GM12878 (cell line): ENCODE results near the gene TMEM120B. TPM values are rescaled to one million over a fixed set of nuclear protein-coding genes. Genes with fewer than 3 reads are reported as not detected.

Source experiments
- ATAC-seq: fragments of 200-7000 bp; cut with Tn5 transposase; 3 replicates; pipeline ENCODE4 v1.9.1; 2020; ENCODE audit warnings: mild to moderate bottlenecking, moderate library complexity
- BruUV-seq: library from RNA; stranded (reverse); fragments of 400-500 nt; replicated peaks from 2 replicates; lab custom pipeline; 2021; lab: Mats Ljungman, UMichigan
- CTCF ChIA-PET: fragments of 300-600 bp; sonication (Branson Sonifier 250); formaldehyde crosslinking; extraction: SDS; loops from one replicate; lab custom pipeline; 2021; ENCODE audit warnings: inconsistent platforms; lab: Yijun Ruan, JAX
- POLR2A ChIA-PET: fragments of 350-600 bp; formaldehyde crosslinking; extraction: SDS; loops from one replicate; lab custom pipeline; 2021; ENCODE audit warnings: inconsistent platforms; lab: Charles Lee
- RAD21 ChIA-PET: fragments of 300-600 bp; sonication (Branson Sonifier 250); formaldehyde crosslinking; loops from one replicate; lab custom pipeline; 2023; ENCODE audit warnings: antibody characterized with exemption; ENCODE audit not compliant: unreplicated experiment; lab: Charles Lee
- SMC1A ChIA-PET: fragments of 300-600 bp; sonication (Branson Sonifier 250); formaldehyde crosslinking; loops from one replicate; lab custom pipeline; 2023; ENCODE audit not compliant: unreplicated experiment, uncharacterized antibody; lab: Charles Lee
- DNase-seq: peaks from one replicate; pipeline ENCODE4 v3.0.0-alpha.2; 2011; ENCODE audit warnings: low read depth, low spot score
- FAIRE-seq: peaks from 3 replicates; lab custom pipeline; 2011; peaks lifted over from hg19 to GRCh38; lab: Jason Lieb, UNC
- H2AFZ ChIP-seq: 2 replicates; pipeline ENCODE4 v1.6.0; 2011; ENCODE audit warnings: low read depth, low read length, control low read depth; ENCODE audit not compliant: control insufficient read depth
- H3K27ac ChIP-seq: 2 replicates; pipeline ENCODE4 v1.5.1; 2011; ENCODE audit warnings: control low read depth; ENCODE audit not compliant: control insufficient read depth, insufficient read depth
- H3K27me3 ChIP-seq, 2 experiments: replicated peaks in 1 of 2; 2 replicates each; pipeline versions ENCODE4 v1.6.0 to v1.6.1; 2011; ENCODE audit warnings: low read length in 1 of 2; ENCODE audit not compliant: control insufficient read depth in 2 of 2, insufficient read depth in 2 of 2
- H3K36me3 ChIP-seq, 2 experiments: 2 replicates each; pipeline ENCODE4 v1.5.1; 2011; ENCODE audit warnings: low read length in 1 of 2; ENCODE audit not compliant: control insufficient read depth in 2 of 2, insufficient read depth in 2 of 2
- H3K4me1 ChIP-seq: 2 replicates; pipeline ENCODE4 v1.6.1; 2011; ENCODE audit warnings: mild to moderate bottlenecking, low read length, moderate library complexity, mixed read lengths; ENCODE audit not compliant: control insufficient read depth, insufficient read depth
- H3K4me2 ChIP-seq: 2 replicates; pipeline ENCODE4 v1.6.0; 2011; ENCODE audit warnings: control low read depth; ENCODE audit not compliant: control insufficient read depth, insufficient read depth
- H3K4me3 ChIP-seq: fragments of 200-600 bp; sonication (generic); 2 replicates; pipeline ENCODE4 v1.5.1; 2016
- H3K79me2 ChIP-seq: 2 replicates; pipeline ENCODE4 v1.6.0; 2011; ENCODE audit warnings: low read length; ENCODE audit not compliant: control insufficient read depth, insufficient read depth
- H3K9ac ChIP-seq: 2 replicates; pipeline ENCODE4 v1.8.0; 2011; ENCODE audit warnings: low read length, control low read depth, mixed read lengths; ENCODE audit not compliant: control insufficient read depth, insufficient read depth
- H3K9me3 ChIP-seq: replicated peaks from 3 replicates; pipeline ENCODE4 v1.5.1; 2011; ENCODE audit warnings: mild to moderate bottlenecking, low read length; ENCODE audit not compliant: control insufficient read depth, insufficient read depth
- H4K20me1 ChIP-seq: 2 replicates; pipeline ENCODE4 v1.6.0; 2011; ENCODE audit not compliant: control insufficient read depth, insufficient read depth
- BCL11A ChIP-seq: IDR thresholded peaks from 2 replicates; pipeline ENCODE4 v1.6.1; 2011; ENCODE audit warnings: low read depth, low read length
- IRF5 ChIP-seq: fragments of 450-650 bp; IDR thresholded peaks from 2 replicates; pipeline ENCODE4 v1.6.1; 2017; ENCODE audit warnings: borderline replicate concordance
- MXI1 ChIP-seq: fragments of 150-350 bp; IDR thresholded peaks from 2 replicates; pipeline ENCODE4 v1.6.1; 2011; ENCODE audit warnings: low read depth, mild to moderate bottlenecking, inconsistent platforms, low read length, improper control_type of control experiment
- ZNF687 ChIP-seq: fragments of 450-650 bp; IDR thresholded peaks from 2 replicates; pipeline ENCODE4 v1.6.1; 2017; ENCODE audit warnings: mild to moderate bottlenecking, moderate library complexity
- WGBS: methylation state at CpG from one replicate; pipeline ENCODE4 v1.1.6; 2016; ENCODE audit warnings: low lambda C conversion rate; ENCODE audit not compliant: insufficient replicate concordance, insufficient coverage; ENCODE audit errors: missing lambda C conversion rate; 5-methylcytosine and 5-hydroxymethylcytosine counted together
- in situ Hi-C: fragments of 300-500 bp; cut with MboI; formaldehyde crosslinking; loops from 9 replicates; pipeline ENCODE4 v1.14.3; 2018; ENCODE audit warnings: mixed read lengths
- intact Hi-C: fragments of 100-400 bp; cut with micrococcal nuclease; formaldehyde crosslinking; loops from one replicate; pipeline ENCODE4 v1.14.2; 2022; ENCODE audit not compliant: unreplicated experiment
- polyA plus RNA-seq, 11 experiments: library from polyadenylated mRNA; depleted of rRNA in 4 of 11; unstranded in 6 of 11; stranded (reverse) in 5 of 11; fragments of >200 nt; fragmentation: Nextera tagmentation in 4 of 11; fragmentation: Illumina TruSeq in 1 of 11; extraction: Ambion mirVana in 4 of 11; extraction: Trizol in 1 of 11; gene quantifications; 1 replicate in 1 of 11; 2 replicates in 10 of 11; pipeline versions ENCODE4 v1.2.1 to v1.2.3, GENCODE V29; 2011 to 2016; ENCODE audit warnings: inconsistent platforms in 2 of 11, missing spikeins in 2 of 11, low read depth in 1 of 11
- total RNA-seq, 4 experiments: library from RNA; depleted of rRNA in 3 of 4; stranded (reverse); fragments of >200 nt in 3 of 4; fragmentation: Illumina TruSeq in 1 of 4; extraction: Trizol in 1 of 4; gene quantifications; 2 replicates each; pipeline versions ENCODE4 v1.2.1 to v1.2.3, GENCODE V29; 2013 to 2021

TMEM120B gene
- total and polyA plus RNA-seq, 10 of the 15 experiments (the other 5 are each of a cell fraction or from before 2014, with no cell fraction given) = 4.0 to 26.2 (median 9.2) TPM

DNA sequence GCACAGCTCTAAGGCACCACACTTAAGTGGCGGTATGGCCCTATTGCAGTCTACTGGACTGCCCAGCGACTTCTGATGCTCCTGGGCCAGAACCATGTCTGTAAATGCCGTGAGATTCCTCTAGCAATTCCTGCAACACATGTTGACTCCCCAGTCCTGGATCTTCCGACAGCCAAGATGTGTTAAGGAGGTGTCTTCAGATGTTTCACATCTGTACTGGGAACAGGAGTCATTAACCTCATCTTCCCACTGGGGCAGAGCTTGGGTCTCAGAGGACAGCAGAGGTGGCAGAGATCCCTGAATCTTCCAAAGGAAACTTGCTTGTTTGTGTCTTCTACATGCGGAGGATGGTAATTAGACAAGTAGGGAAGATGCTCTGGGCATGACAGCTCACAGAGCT is 8.2 kb downstream of the TMEM120B start (continued):
- no peak for TF ChIP-seq ZNF687

- BruUV-seq = no TSS peak
- SMC1A ChIA-PET = no interaction called here
- WGBS = 100% methylated on average over 1 of the region's 3 CpGs
Observed at GRCh38 chr12:121722511-121722910, 10.0 kb downstream of the TMEM120B start.

More at GRCh38 chr12:121722511-121722910, 10.0 kb downstream of the TMEM120B start:
- H3K27me3 ChIP-seq = no peaks in the 10 kb centered on the region
- H3K79me2 ChIP-seq = no peaks in the 10 kb centered on the region; the same call in 1 of the 2 replicates
- H3K4me1 ChIP-seq = no peaks in the 10 kb centered on the region
- FAIRE-seq = no peak
- H3K36me3 ChIP-seq = no peaks in the 10 kb centered on the region; a peak in 1 of 4 replicates
- no peak for ATAC-seq
- in situ Hi-C loops = no loop called here
- no peak for DNase-seq
- no peak overlapping the region for H3K27ac ChIP-seq
- POLR2A ChIA-PET = interaction anchor here (0.7 kb wide), 1 partner anchor 851 kb away, joined by 4 read pairs; no protein-coding TSS in a partner anchor
- H3K4me3 ChIP-seq = no peak overlapping the region
- RAD21 ChIA-PET = no interaction called here
- intact Hi-C loops = no loop called here
- H4K20me1 ChIP-seq = no peaks in the 10 kb centered on the region
- H3K9me3 ChIP-seq = no peaks in the 10 kb centered on the region
- CTCF ChIA-PET = no interaction called here
- TF ChIP-seq IRF5 (no peak), BCL11A (no peak), MXI1 (no peak), ZNF687 (no peak)
- no peak overlapping the region for H3K9ac ChIP-seq
- no peak overlapping the region for H2AFZ ChIP-seq
- no peak overlapping the region for H3K4me2 ChIP-seq
